Osteoblast (primary cell): ENCODE data around the gene CNPPD1. TPM values are rescaled to one million over a fixed set of nuclear protein-coding genes. Genes with fewer than 3 reads are reported as not detected.

Experiments used
- DNase-seq: peaks from one replicate; pipeline ENCODE4 v3.0.0; 2011; ENCODE audit warnings: low spot score, mixed read lengths; ENCODE audit not compliant: insufficient read length; ENCODE audit errors: missing footprints
- H2AFZ ChIP-seq: 2 replicates; pipeline ENCODE4 v1.6.0; 2011; ENCODE audit warnings: mild to moderate bottlenecking, low read length
- H3K27ac ChIP-seq: 2 replicates; pipeline ENCODE4 v1.5.1; 2011; ENCODE audit warnings: mild to moderate bottlenecking, low read depth, low read length, moderate library complexity
- H3K27me3 ChIP-seq: 2 replicates; pipeline ENCODE4 v1.6.0; 2012; ENCODE audit warnings: mild to moderate bottlenecking, control low read depth, inconsistent platforms, low read length, moderate library complexity; ENCODE audit not compliant: insufficient read depth
- H3K36me3 ChIP-seq: 2 replicates; pipeline ENCODE4 v1.5.1; 2011; ENCODE audit warnings: mild to moderate bottlenecking, low read length, control low read depth, moderate library complexity; ENCODE audit not compliant: insufficient read depth
- H3K4me1 ChIP-seq: 2 replicates; pipeline ENCODE4 v1.5.1; 2011; ENCODE audit warnings: mild to moderate bottlenecking, low read length, control low read depth, moderate library complexity; ENCODE audit not compliant: insufficient read depth
- H3K4me2 ChIP-seq: 2 replicates; pipeline ENCODE4 v1.6.0; 2011; ENCODE audit warnings: mild to moderate bottlenecking, low read length; ENCODE audit not compliant: insufficient read depth
- H3K4me3 ChIP-seq: fragments of 200-600 bp; sonication (generic); 3 replicates; pipeline ENCODE4 v1.5.1; 2012; ENCODE audit warnings: mild to moderate bottlenecking, low read length, inconsistent platforms; ENCODE audit not compliant: insufficient read depth
- H3K79me2 ChIP-seq: 2 replicates; pipeline ENCODE4 v1.6.0; 2012; ENCODE audit warnings: mild to moderate bottlenecking, low read length, control low read depth, inconsistent platforms; ENCODE audit not compliant: insufficient read depth
- H3K9me3 ChIP-seq: 2 replicates; pipeline ENCODE4 v1.5.1; 2011; ENCODE audit warnings: low read depth, low read length, control low read depth
- H4K20me1 ChIP-seq: 2 replicates; pipeline ENCODE4 v1.6.0; 2012; ENCODE audit warnings: mild to moderate bottlenecking, low read length, control low read depth; ENCODE audit not compliant: insufficient read depth
- total RNA-seq: library from RNA; depleted of rRNA; stranded (reverse); fragments of >200 nt; gene quantifications from 2 replicates; pipeline ENCODE4 v1.2.3, GENCODE V29; 2012
- TF ChIP-seq, protein P1 (sequence below): IDR thresholded peaks from 2 replicates; pipeline ENCODE4 v1.5.1; 2011; ENCODE audit warnings: mild to moderate bottlenecking, low read depth, low read length, moderate library complexity; ENCODE audit errors: extremely low read depth

Gene CNPPD1
- total RNA-seq, 1 donor: 26.1 TPM

GRCh38 chr2:219160186-219161017 lies 16.3 kb downstream of the CNPPD1 start, which contains the start of gene NHEJ1:
NHEJ1 (minus strand) TSS chr2:219160815; CDS start chr2:219158362, 2,453 bp downstream.
- Histone ChIP-seq H4K20me1 (peaks cover 3% of the 10 kb centered on the region), H3K79me2 (no peaks in the 10 kb centered on the region), H3K4me1 (peaks cover 24% of the 10 kb centered on the region), H2AFZ (peak within 1 kb of the TSS; percentile 96), H3K36me3 (no peaks in the 10 kb centered on the region), H3K27me3 (no peaks in the 10 kb centered on the region), H3K4me3 (peak within 1 kb of the TSS; percentile 87), H3K9me3 (no peaks in the 10 kb centered on the region), H3K27ac (peak within 1 kb of the TSS; percentile 69), H3K4me2 (peak within 1 kb of the TSS; percentile 89)
- DNase-seq: peak; percentile 98
- TF ChIP-seq, protein P1, sequence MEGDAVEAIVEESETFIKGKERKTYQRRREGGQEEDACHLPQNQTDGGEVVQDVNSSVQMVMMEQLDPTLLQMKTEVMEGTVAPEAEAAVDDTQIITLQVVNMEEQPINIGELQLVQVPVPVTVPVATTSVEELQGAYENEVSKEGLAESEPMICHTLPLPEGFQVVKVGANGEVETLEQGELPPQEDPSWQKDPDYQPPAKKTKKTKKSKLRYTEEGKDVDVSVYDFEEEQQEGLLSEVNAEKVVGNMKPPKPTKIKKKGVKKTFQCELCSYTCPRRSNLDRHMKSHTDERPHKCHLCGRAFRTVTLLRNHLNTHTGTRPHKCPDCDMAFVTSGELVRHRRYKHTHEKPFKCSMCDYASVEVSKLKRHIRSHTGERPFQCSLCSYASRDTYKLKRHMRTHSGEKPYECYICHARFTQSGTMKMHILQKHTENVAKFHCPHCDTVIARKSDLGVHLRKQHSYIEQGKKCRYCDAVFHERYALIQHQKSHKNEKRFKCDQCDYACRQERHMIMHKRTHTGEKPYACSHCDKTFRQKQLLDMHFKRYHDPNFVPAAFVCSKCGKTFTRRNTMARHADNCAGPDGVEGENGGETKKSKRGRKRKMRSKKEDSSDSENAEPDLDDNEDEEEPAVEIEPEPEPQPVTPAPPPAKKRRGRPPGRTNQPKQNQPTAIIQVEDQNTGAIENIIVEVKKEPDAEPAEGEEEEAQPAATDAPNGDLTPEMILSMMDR: peak; percentile 93

GRCh38 chr2:219159771-219160185 lies 16.9 kb downstream of the CNPPD1 start:
- no peaks in the 10 kb centered on the region for H3K27me3 ChIP-seq
- no peak overlapping the region for H3K27ac ChIP-seq
- peak overlapping the region; percentile 87 for H3K4me3 ChIP-seq
- H3K36me3 ChIP-seq: no peaks in the 10 kb centered on the region
- DNase-seq: peak; percentile 62
- H4K20me1 ChIP-seq: peaks cover 3% of the 10 kb centered on the region
- no peaks in the 10 kb centered on the region for H3K9me3 ChIP-seq
- H3K79me2 ChIP-seq: no peaks in the 10 kb centered on the region
- peaks cover 24% of the 10 kb centered on the region for H3K4me1 ChIP-seq
- TF ChIP-seq, protein P1: no peak
- peak overlapping the region; percentile 89 for H3K4me2 ChIP-seq
- H2AFZ ChIP-seq: peak overlapping the region; percentile 96

DNA sequence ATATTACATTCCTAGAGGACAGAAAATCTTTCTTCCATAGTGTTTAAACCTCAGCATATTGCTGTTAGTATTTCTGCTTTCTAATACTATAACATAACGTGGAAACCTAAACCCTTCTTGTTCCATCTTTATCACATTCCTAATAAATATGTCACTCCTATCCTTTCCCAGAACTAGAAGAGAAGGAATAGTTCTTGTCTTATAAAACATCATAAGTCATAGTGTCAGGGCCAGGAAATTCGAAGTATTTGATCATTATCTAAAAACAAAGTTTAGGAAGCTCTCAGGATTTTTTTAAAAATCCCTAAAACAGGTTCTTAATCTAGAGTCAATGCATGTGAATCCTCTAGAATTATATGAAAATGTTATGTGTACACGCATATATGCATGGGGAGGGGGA lies 18.1 kb downstream of the CNPPD1 start:
- Histone ChIP-seq H2AFZ (no peak overlapping the region), H3K27me3 (no peaks in the 10 kb centered on the region), H4K20me1 (peaks cover 3% of the 10 kb centered on the region), H3K4me2 (no peak overlapping the region), H3K9me3 (no peaks in the 10 kb centered on the region), H3K27ac (no peak overlapping the region), H3K4me1 (peaks cover 24% of the 10 kb centered on the region), H3K36me3 (no peaks in the 10 kb centered on the region), H3K4me3 (no peak overlapping the region), H3K79me2 (no peaks in the 10 kb centered on the region)
- TF ChIP-seq, protein P1: no peak
- no peak for DNase-seq

- H3K27ac ChIP-seq: no peak overlapping the region
- peaks cover 24% of the 10 kb centered on the region for H3K4me1 ChIP-seq
- no peaks in the 10 kb centered on the region for H3K36me3 ChIP-seq
- DNase-seq: no peak
- no peaks in the 10 kb centered on the region for H3K27me3 ChIP-seq
- TF ChIP-seq, protein P1: no peak
- no peaks in the 10 kb centered on the region for H3K79me2 ChIP-seq
- no peak overlapping the region for H3K4me2 ChIP-seq
- no peak overlapping the region for H2AFZ ChIP-seq
- H4K20me1 ChIP-seq: peaks cover 3% of the 10 kb centered on the region
- H3K4me3 ChIP-seq: no peak overlapping the region
- no peaks in the 10 kb centered on the region for H3K9me3 ChIP-seq
Observed at GRCh38 chr2:219158025-219158424, 18.7 kb downstream of the CNPPD1 start.
